Activated effector memory CD4-positive, alpha-beta T cell treated with Interleukin-2 at 50 U/mL for 16 hours (primary cell): ENCODE results near the gene TRIM54.
"Not testable (repeated sequence)": the region's sequence is repeated elsewhere in the genome, so short reads cannot be mapped to it uniquely, and the experiment has no call there.

Experiments used
- DNase-seq: peaks from one replicate; pipeline ENCODE4 v3.0.0-alpha.2; 2020

TRIM54 gene

DNA sequence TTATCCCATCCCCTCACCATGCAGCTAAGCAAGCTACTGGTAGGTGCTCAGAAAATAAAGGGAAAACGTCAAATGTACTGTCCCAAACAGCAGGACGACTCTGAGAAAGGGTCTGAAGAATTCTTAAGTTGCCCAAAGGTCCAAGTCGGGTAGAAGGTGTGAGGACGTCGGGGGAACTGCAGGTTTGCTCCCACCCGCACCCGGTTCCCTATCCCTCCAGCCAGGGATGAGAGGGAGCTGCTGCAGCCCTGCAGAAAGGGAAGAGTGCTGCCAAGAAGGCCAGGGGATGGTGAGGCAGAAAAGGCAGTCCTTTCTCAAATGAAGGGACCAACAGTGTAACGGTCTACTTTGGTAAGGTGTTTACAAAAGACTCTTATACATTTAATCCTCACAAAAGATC, 32.9 kb downstream of the TRIM54 start:
- no peak for DNase-seq

DNA sequence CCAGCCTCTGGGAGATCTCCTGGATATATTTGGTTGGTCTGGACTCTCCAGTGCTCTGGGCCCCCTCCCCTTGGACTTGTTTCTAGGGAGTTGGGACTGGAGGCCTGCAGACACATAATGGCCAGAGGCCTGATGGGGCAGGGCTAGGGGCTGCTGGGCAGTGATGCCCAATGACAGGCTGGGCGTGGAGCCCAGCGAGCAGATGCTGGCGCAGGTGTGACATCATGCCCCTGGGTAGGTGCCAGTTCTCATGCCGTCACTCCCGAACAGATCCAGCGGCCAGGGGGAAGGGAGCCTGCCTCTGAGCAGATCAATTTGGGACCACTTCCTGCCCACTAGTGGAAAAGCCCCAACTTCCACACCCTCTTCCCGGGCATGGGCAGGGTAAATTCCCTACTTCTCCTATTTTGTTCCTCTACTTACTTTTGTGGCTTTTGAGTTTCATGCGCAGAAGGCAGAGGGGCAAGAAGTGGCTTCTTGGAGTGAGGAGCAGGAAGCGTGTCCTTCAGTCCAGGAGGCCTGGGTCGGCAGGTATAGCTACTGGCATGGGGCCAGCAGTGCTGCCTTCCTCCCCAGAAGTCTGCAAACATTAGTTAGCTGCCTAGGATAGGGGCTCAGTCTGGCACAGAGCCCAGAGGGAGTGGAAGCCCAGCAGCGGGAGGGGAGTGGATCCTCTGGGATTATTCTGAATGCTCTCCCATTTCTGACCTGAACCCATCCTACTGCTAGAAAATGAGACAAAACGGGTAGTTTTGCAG, 34.6 kb downstream of the TRIM54 start:
- no peak for DNase-seq

DNA sequence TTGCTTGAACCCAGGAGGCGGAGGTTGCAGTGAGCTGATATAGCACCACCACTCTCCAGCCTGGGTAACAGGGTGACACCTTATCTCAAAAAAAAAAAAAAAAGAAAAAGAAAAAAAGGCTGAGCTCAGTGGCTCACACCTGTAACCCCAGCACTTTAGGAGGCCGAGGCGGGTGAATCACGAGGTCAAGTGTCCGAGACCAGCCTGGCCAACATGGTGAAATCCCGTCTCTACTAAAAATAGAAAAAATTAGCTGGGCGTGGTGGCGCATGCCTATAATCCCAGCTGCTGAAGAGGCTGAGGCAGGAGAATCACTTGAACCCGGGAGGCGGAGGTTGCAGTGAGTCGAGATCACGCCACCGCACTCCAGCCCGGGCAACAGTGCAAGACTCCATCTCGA, 37.6 kb downstream of the TRIM54 start:
- not testable (repeated sequence) for DNase-seq

DNA sequence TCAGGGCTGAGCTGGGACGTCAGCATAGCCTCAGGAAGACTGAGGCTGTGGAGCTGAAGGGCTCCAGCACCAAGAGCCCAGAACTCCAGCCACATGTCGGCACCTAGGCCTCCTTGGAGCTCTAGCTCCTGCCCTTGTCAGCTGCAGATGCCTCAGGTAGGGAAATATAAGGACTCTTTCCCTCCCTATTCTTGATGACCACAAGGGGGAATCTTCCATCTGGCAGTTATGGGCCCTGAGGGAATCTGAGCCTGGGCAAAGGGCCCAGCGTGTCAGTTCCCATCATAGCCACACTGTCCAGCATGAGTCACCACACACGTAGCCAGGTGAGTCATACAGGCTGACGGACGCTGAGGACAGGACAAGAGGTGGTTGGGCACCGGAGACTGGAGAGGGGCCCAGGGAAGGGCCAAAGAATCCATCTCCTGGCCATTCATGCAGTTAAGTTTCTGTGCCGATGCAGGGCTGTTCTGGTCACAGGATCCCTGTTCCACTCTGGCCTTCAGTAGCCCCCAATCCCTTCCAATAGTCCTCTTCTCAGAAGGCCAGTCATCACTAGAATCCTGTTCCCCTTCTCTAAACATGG, 38.8 kb downstream of the TRIM54 start:
- no peak for DNase-seq

DNA sequence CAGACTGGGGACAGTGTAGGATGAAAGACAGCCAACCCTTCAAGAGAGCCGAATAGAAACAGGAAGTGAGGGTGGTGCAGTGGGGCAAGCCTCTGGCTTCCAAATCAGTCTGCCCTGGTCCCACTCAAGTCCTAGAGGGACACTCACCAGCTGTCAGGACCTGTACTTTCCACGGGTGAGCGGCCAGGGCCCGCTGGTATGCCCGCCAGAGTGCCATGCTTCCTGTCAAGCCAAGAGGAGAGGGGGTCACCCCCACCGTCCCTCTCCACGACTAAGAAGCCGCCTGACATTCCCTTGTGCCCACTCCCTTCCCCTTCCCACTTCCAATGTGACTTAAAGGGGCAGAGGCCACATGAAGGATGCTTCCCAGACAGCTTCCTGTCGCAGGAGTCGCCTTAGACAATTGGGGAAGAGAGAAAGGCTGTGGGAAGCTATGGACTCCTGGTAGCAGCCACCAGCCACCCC, 40.1 kb downstream of the TRIM54 start:
- no peak for DNase-seq

DNA sequence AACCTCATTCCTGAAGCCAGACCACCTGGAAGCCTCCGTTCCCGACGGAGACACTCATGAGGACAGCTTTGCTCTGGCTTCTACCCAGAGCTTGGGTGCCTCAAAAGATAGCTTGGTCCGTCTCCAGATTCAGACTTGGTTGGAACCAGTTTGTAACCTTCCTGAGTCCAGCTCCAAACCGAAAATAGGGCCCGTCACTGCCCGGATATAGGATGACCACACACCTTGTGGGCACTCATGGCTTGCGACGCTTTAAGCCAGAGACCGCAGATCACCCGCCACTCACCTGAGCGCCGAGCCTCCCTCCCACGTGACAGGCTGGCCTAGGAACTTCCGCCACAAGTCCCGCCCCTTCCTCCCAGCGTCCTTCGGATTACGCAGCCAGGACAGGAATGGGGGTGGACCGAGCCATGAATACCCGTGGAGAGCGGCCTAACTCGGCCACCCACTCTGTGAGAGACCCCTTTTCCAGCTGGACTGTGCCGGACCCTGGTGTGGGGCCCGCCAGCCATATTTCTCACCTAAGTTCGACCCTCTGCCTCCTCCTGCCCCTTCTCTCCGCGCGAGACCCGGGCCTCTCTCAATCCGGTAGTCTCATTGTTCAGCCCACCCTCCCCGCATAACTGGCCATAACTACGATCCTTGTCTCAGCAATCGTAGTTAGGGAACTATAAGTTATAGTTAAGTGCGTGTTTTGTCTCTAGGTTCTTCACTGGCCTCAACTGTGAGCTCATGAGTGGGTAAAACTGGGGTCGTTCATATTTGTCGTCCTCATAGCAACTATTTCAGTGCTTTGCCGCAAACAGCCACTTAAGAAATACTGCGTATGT, 40.8 kb downstream of the TRIM54 start, which contains the start of gene MPV17:
Gene MPV17, minus strand, starts transcription at position 332 of the 830 bp plus-strand sequence. CDS start 580 bp downstream, outside the sequence.
- DNase-seq, result peak; percentile 81

DNA sequence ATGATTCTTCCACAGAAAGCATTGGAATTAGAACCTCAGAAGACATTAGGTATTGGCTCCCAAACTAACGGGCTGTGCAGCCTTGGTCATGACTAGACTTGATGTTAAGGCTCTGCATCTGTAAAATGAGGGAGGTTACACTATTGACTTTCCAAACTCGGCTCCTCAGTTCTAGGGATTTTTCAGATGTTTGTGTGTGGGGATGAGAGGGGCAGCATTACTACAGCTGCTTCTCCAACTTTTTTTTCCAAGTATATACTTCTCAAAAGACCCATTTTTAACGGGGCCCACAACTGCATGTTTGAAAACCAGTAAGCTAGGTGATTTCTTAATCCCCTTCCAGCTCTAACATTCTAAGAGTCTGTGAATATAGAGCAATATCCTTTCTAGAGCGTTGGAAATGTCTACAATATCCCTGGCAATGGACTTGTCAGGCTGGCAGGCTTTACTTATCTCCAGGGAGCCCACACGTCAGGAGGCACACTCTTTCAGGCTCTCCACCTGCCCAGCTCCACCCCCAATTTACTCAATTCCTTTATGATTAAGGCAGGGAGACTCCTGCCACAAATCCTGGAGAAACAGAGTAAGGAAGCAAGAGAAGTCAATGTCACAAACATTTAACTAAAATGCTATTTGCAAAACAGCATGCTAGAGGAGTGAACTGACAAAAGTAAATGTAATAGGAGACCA, 41.5 kb downstream of the TRIM54 start:
- no peak for DNase-seq

DNA sequence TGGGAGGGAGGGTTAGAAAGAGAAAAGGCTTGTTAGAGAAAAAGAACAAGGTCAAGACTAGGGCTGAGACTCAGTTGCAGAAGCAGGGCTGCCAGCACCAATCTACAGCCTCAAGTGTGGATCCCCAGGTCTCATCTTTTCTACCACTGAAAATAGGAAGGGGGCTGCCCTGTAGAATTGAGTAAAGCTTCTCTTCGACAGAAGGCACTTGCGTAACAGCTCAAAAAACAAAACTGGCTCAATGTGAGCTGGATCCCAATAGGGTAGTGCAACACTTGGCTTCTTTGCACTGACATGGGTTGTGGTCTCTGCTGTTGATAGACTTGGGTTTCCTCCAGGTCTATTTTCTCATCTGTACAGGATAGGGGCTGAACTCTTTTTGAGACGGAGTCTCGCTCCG, 42.5 kb downstream of the TRIM54 start:
- DNase-seq, result no peak

DNA sequence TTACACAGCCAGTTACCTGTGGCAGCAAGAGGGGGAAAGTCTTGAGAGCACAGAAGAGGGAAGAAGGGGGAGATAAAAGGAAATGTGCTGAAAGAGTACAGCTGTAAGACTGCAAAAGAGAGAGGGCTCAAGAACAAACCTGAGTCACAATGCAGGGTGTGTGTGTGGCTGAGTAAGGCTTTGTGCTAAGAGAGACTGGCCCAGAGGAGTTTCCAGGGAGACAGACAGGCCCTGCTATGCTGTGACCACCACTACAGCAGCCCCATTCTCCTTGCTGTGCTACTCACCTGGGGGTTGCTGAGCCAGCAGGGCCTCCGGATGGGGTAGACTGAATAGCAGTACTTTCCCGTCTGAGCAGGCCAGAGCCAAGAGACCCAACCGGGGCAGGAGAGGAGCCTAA, 53.1 kb downstream of the TRIM54 start:
- no peak for DNase-seq

DNA sequence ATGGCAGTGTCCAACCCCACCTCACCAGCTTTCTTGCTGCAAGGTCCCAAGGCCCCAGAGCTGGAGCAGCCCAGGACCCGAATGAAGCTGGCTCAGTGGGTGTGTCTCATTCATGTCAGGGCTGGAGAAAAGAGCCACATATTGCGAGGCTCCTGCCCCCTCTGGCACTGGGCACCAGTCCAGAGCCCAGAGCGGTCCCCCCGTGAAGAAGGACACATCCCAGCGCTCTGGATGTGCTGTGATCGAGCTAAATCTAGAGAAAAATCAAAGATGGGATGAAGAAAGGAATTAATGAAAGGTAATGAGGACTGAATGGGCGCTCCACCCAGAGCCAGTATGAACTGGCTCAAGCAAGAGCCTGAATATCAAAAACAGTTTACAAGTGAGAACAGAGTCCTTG, 53.9 kb downstream of the TRIM54 start:
- DNase-seq, result no peak

DNA sequence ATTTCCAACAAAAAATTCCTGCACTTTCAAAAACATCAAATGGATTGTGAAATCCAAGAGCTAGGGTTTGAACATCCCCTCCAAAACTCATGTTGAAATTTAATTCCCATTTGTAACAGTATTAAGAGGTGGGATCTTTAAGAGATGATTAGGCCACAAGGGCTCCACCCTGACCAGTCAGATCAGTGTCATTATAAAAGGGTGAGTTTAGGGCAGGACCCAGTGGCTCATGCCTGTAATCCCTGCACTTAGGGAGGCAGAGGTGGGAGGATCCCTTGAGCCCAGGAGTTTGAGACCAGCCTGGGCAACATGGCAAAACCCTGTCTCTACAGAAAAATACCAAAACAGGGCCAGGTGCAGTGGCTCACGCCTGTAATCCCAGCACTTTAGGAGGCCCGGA, 65.4 kb downstream of the TRIM54 start:
- no peak for DNase-seq

DNA sequence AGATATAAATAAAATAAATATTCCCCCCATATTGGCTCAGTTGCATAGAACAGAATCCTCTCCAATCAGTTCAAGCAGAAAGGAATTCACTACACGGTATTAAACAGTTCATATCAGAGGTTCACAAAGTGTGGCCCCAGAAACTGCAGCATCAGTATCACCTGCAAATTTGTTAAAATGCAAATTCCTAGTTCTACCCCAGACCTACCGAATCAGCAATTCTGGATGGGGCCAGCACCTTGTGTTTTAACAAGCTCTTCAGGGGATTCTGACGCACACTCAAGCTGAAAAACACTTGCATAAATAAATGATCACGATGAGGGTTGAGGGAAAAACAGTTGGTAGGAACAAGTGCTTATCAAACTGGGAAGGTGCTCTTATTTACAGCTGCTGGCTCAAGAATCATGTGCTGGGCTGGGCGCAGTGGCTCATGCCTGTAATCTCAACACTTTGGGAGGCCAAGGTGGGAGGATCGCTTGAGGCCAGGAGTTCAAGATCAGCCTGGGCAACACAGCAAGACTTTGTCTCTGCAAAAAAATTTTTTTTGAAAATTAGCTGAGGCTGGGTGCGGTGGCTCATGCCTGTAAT, 68.0 kb downstream of the TRIM54 start:
- DNase-seq, result no peak

DNA sequence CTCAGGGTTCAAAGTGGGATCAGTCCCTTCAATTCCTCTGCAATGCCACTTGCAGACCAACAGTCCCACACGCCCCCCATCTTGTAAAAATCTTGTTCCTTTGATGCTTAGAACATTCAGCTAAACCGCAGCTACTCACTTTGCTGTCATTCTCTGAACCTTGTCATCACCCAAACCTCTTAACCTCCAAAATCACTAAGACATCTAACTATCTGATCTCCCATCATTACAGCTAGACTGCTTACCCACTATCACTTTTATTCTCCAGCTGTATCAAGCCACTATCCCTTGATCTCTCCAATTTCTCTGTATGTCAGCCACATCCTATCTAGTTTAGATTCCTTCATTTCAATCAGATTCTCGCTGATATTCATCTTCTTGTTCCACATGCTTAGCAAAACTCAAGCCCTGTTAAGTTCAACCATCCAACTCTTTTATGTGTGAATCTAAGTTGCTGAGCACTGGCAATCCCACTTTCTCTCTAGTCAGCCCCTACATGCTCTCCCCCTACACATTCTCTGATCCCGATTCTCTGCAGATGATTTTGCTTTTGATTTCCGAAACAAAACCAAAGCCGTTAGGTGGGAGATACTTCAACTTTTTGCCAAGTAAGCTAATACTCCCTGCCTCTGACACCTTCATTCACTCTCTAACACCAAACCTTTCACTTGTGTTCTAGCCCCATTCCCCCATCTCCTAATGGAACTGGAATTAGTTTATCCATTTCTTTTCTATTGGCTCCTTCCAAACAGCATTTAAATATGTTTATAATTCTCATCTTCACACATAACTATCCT, 69.8 kb downstream of the TRIM54 start:
- DNase-seq, result no peak

DNA sequence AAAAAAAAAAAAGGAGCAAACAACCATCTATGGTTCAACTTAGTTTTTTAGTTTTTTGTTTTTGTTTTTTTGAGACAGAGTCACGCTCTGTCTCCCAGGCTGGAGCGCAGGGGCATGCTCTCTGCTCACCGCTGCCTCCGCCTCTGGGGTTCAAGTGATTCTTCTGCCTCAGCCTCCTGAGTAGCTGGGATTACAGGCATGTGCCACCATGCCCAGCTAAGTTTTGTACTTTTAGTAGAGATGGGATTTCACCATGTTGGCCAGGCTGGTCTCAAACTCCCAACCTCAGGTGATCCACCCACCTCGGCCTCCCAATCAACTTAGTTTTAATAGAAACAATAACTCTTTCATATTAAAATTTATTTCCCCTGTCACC, 71.1 kb downstream of the TRIM54 start:
- DNase-seq, result not testable (repeated sequence)

DNA sequence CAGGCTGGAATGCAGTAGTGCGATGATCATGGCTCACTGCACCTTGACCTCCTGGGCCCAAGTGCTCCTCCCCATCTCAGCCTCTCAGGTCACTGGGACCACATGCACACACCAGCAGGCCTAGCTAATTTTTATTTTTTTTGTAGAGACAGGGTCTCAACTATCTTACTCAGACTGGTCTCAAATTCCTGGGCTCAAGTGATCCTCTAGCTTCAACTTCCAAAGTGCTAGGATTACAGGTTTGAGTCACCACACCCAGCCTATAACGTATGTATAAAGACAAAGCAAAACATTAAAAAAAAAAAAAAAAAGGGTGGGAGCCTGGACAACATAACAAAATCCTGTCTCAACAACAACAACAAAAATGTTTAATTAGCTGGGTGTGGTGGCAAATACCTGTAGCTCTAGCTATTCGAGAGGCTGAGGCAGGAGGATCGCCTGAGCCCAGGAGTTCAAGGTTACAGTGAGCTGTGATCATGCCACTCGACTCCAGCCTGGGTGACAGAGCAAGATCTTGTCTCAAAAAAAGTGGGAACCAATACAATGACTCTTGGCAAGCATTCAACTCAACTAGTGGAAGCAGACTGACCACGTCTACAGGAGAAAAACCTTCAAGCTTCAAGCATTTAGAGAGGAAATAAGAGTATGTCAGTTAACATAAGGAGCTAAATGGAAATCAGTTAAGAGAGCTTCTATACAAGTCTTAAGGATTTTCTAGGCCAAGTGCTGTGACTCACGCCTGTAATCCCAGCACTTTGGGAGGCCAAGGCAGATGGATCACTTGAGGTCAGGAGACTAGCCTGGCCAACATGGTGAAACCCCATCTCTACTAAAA, 71.8 kb downstream of the TRIM54 start:
- DNase-seq, result no peak

DNA sequence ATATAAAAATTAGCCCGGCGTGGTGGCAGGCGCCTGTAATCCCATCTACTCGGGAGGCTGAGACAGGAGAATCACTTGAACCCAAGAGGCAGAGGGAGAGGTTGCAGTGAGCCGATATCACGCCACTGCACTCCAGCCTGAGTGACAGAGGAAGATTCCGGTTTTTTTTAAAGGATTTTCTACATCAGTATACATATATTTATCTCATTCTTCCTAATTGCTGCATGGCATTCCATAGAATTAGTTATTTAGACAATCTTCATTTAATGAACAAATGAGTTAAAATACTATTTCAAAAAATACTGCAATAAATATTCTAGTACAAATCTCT, 72.3 kb downstream of the TRIM54 start:
- DNase-seq, result no peak

DNA sequence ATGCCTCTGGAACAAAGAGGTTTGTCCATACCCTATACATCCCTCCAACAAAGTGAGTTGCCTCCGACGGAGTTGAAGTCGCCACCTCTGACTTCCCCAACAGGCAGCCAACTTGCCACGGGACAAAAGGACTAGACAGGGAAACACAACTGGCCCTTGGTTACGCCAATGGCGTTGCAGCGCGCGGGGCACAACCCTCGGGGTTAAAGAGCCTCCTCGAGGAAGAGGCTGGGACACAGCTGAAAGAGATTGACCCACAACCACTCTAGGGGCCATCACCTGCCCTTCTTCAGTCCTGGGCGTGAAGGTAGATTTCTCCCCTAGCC, 73.8 kb downstream of the TRIM54 start:
- DNase-seq, result no peak

DNA sequence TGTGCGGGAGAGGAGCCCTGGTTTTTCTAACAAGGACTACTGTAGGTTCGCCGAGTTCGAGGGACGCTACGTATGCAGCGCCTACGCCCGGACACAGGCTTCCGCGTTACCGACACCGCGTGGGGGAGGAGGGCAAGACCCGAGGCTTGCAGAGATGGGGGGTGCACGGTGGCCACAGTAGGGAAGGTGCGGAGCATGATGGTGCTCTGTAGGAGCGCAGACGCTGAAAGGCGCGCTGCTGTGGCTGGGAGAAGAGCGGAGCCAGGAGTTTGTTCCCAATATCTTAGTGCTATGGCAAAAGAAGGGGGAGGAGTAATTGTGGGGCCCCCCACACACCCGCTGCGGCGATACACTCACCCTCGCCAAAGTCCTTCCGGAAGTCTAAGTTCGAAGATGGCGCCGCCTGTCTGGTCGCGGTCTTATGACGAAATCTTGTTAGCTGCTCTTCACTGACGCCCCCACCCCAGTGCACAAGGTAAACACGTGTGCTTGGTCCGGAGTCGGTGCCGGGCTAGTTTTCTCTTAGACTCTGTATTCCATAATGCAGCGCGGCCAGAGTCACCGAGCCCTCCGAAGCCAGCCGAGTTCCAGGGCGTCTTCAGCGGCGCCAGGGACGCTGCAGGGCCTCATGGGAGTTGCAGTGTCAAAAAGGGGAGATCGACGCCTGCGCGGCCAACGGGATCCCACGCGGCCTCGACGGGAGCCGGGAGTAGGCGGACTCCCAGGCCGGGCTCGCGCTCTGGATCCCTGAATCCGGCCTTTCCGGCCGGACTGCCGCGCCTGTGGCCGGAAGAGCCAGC, 74.4 kb downstream of the TRIM54 start, which contains the start of gene GTF3C2:
Gene GTF3C2, minus strand, starts transcription at position 383 of the 800 bp plus-strand sequence. CDS start 13,210 bp downstream, outside the sequence.
- DNase-seq, result peak; percentile 87
